GM12801 (cell line): ENCODE data around the gene APOC3.

ENCODE experiments used
- TF ChIP-seq, protein P1 (sequence below): IDR thresholded peaks from one replicate; pipeline ENCODE4 v1.5.1; 2011; ENCODE audit warnings: control low read depth; ENCODE audit not compliant: insufficient read length; ENCODE audit errors: extremely low read depth

The APOC3 gene

DNA sequence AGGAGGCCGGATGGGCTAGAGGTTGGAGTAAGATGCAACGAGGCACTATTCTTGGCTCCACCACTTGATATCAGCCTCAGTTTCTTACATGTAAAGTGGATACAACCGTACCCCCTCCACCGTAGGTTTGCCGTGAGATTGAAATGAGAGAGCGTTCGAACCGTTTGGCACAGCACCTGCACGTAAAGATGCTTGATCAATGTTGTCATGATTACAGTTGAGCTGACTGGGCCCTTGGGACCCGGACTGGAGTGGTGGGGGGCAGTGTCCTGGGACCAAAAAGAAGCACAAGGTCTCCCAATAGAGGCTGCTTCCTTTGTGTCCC is 3.7 kb downstream of the APOC3 start:
- TF ChIP-seq, protein P1, sequence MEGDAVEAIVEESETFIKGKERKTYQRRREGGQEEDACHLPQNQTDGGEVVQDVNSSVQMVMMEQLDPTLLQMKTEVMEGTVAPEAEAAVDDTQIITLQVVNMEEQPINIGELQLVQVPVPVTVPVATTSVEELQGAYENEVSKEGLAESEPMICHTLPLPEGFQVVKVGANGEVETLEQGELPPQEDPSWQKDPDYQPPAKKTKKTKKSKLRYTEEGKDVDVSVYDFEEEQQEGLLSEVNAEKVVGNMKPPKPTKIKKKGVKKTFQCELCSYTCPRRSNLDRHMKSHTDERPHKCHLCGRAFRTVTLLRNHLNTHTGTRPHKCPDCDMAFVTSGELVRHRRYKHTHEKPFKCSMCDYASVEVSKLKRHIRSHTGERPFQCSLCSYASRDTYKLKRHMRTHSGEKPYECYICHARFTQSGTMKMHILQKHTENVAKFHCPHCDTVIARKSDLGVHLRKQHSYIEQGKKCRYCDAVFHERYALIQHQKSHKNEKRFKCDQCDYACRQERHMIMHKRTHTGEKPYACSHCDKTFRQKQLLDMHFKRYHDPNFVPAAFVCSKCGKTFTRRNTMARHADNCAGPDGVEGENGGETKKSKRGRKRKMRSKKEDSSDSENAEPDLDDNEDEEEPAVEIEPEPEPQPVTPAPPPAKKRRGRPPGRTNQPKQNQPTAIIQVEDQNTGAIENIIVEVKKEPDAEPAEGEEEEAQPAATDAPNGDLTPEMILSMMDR: no peak

GRCh38 chr11:116833816-116834534 is 4.3 kb downstream of the APOC3 start:
- TF ChIP-seq, protein P1: no peak

DNA sequence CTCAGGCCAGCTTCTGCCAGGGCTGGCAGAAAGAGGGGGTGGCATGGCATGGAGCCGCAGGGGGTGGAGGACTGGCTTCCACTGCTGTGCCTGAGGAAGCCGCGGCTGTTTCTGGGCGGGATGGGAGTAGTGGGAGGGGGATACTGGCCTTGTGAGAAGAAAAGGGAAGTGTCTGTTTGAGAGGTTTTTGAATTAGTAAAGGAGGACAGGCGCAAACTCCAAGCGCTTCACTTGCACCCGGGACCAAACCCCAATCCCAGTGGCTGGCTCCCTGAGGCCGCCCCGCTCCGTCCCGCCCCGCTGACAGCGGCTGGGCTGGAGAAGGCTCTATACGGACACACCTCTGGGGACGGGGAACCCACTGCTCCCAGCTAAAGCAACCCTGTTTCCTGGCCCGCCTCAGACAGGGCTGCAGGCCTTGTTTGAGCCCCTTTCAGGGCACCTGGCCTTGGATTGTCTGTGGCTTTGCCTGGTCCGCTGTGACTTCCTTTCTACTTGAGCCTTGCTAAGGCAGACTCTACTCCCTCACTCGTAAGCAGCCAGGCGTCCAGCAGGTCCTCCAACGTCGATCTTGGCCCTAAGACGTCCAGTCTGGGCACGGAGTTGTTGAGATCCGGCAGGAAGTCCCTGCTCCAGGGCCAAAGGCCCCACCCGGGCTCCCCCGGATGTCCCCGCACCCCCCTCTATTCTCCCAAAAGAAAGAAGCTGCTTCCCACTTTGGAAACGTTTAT is 5.5 kb downstream of the APOC3 start:
- TF ChIP-seq, protein P1: no peak

DNA sequence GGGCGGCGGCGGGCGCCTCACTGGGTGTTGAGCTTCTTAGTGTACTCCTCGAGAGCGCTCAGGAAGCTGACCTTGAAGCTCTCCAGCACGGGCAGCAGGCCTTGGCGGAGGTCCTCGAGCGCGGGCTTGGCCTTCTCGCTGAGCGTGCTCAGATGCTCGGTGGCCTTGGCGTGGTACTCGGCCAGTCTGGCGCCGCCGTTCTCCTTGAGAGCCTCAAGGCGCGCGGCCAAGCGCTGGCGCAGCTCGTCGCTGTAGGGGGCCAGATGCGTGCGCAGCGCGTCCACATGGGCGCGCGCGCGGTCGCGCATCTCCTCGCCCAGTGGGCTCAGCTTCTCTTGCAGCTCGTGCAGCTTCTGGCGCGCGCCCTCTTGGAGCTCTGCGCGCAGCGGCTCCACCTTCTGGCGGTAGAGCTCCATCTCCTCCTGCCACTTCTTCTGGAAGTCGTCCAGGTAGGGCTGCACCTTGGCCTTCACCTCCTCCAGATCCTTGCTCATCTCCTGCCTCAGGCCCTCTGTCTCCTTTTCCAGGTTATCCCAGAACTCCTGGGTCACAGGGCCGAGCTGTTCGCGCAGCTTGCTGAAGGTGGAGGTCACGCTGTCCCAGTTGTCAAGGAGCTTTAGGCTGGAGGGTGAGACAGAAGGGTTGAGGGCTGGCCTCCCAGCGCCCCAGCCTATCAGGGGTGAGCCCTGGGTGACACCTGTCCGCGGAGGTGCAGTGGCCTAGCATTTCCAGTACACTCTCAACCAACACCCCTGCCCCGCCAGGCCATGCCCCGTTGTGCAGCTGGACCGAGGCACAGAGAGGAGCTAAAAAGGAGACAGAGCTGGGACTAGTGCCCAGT is 6.3 kb downstream of the APOC3 start:
- TF ChIP-seq, protein P1: no peak

GRCh38 chr11:116836632-116836991 is 6.9 kb downstream of the APOC3 start:
- TF ChIP-seq, protein P1: no peak

DNA sequence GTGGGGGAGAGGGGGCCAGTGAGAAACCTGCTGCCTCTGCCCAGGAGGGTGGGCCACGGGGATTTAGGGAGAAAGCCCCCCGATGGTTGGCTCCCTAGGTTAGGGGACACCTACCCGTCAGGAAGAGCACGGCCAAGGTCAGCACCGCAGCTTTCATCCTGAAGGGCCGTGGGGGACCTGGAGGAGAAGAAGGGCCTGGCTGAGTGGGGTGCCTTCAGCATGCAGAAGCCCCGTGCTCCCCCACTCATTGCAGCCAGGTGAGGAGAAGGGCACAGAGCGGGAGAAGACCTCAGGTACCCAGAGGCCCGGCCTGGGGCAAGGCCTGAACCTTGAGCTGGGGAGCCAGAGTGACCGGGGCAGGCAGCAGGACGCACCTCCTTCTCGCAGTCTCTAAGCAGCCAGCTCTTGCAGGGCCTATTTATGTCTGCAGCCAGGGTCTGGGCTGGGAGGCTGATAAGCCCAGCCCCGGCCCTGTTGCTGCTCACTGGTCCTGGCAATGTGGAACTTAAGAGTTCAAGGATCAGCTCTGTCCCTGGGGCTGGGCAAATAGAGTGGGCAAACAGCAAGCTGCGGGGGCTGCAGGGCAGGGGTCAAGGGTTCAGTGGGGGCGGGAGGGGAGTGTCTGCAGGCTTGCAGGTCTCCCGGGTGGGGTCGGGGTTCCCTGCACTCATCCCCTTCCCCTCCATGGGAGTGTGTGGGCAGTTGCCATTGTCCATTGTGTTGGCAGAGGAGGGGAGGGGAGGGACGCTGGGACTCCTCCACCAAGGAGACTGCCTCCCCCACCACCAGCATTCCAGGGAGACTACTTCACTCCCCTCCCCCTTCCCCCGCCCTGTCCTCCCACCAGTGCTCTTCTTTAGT is 7.8 kb downstream of the APOC3 start, which contains the start of gene APOA1:
TSS of gene APOA1 (minus strand) at position 392 of the 861 bp plus-strand sequence. CDS start at position 157, 235 bp downstream.
- TF ChIP-seq, protein P1: no peak
